Epidermal melanocyte (primary cell): ENCODE data around the gene AMFR.

Source experiments
- DNase-seq: peaks from one replicate; pipeline ENCODE4 v3.0.0; 2011; ENCODE audit warnings: low spot score; ENCODE audit not compliant: insufficient read length

The AMFR gene

GRCh38 chr16:56332464-56333079 is 92.8 kb downstream of the AMFR start:
- DNase-seq: peak; percentile 29

DNA sequence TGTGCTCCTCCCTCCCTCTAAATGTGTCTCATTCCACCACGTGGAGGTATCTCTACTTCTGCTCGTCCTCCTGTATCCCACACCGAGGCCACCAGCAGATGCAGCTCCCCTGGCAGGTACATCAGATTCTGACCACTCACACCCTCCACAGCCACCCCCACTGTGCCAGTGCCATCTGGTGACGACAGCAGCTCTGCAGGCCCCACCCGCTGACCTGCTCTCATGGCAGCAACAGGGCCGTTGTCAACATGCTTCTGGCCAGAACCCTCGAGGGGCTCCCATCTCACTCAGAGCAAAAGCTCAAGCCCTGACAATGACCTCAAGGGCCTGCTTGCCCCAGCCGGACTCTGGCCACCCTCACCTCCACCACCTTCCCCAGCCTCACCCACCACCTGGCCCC is 93.4 kb downstream of the AMFR start:
- DNase-seq: no peak

DNA sequence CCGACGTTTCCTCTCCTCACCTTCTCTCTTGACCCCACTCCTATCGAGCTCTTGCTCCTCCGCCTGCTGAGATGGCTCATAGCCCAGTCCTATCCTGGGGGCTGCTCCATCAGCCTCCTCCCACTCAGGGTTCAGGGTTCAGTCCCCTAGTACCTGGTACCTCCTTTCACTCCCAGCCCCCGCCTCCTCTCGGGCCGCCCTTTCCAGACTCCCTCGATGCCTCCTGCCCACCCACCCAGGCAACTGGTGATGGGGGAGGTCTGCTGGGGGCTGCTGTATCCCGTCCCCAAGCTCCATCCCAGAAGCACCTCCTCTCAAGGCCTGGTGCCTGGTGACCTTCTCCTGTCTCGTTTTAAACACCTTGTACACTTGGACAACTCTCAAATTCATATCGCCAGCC is 93.9 kb downstream of the AMFR start:
- no peak for DNase-seq

DNA sequence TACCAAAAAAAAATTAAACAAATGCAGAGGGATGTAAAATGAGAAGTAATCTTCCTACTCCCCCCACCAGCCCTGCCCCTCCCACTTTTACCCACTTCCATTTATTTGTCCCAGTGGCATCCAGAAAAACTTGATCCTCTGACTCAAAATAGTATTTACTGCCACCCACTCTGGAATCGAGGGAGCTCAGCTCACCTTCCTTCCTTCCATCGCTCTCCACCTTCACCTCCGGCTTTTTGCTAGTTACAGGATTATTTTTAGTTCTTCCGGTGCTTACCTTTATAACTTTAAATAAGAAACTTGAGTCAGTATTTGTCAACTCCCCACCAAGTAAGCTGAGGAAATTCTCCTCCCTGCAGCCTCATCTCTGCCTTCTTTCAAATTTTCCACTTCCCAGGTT is 94.9 kb downstream of the AMFR start:
- no peak for DNase-seq

DNA sequence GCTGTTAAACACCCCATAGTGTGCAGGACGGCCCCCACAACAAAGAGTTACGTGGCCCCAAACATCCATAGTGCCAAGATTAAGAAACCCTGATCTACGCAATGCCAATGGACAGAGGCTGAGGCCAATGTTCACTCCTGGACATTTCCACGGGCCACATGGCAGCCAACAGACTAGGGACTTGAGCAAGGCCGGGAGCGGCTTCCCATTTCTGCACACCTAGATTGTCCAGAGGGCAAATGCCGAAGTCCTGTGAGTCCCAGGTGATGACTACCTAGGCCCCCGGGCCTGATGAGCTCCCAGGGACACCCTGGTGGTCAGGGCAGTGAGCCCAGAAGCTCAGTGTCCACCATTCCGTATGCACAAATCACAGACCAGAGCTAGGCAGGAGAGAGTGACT is 95.5 kb downstream of the AMFR start:
- DNase-seq: no peak

- DNase-seq: no peak
Measured at GRCh38 chr16:56328276-56329022, 96.9 kb downstream of the AMFR start.

DNA sequence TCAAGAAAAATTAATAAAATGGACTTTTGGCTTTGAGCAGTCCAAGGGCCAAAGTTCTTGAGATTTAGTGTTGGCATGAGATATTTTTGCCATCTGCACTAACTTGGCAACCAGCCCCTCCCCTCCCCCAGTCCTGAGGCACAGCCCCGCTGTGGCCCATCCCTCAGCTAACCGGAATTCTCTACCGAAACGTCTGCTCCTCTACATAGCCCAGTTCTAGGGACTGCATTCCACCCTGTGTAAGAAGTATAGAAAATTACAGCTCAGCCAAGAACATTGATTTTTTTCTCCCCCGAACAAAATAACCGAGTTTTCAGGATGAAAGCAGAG is 97.5 kb downstream of the AMFR start:
- no peak for DNase-seq

GRCh38 chr16:56327071-56327928 is 98.0 kb downstream of the AMFR start:
- no peak for DNase-seq

DNA sequence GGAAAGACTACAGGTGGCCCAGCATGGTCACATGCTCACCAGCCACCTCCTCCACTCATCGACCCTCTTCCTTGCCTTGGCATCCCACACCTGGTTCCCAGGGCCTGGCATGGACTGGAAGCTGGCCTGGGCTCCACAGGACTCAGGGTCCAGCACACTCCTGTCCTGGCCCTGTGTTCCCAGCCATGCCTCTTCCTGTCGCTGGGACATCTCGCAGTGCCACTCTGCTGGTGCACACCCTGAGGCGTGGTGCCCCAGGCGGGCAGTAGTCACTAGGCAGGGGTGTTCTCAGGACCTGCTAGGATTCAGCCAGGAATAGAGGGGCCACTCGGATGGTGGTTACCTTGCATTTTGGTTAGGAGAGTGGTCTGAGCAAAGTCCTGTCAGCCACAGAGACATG is 99.4 kb downstream of the AMFR start:
- DNase-seq: no peak

DNA sequence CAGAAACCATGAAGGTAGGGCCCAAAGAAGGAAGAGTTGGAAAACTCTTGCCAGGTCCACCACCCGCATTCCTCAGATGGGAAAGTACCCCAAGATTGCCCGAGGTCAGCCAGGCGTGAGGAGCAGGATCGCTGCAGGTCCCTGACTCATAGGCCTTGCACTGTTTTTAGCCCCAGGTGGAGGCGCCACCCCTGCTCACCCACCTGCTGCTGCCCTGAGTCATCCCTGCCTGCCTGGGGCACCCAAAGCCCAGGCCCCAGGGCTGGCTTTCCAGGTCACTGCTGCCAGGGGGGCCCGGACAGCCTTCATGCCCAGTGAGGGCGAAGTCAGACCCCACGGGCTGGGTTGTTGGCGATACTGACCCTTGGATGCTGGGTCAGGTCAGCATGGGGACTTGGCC is 100.9 kb downstream of the AMFR start:
- DNase-seq: no peak

DNA sequence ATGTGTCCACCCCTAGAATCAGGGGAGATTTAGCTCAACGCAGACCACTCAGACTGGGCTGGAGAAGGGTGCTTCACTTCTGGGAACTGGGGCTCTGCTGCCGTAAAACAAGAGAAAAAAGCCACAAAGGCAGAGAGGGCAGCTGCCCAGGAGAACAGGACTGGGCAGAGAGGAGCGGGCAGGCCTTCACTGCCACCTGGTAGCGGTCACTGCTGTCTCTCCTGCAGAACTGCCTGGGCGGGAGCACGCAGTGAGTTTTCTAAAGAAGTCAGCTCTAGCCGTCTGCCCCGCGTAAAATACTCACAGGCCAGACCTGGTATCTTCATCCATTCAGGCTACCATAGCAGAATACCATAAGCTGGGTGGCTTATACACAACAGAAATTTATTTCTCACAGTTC is 103.8 kb downstream of the AMFR start:
- DNase-seq: no peak

DNA sequence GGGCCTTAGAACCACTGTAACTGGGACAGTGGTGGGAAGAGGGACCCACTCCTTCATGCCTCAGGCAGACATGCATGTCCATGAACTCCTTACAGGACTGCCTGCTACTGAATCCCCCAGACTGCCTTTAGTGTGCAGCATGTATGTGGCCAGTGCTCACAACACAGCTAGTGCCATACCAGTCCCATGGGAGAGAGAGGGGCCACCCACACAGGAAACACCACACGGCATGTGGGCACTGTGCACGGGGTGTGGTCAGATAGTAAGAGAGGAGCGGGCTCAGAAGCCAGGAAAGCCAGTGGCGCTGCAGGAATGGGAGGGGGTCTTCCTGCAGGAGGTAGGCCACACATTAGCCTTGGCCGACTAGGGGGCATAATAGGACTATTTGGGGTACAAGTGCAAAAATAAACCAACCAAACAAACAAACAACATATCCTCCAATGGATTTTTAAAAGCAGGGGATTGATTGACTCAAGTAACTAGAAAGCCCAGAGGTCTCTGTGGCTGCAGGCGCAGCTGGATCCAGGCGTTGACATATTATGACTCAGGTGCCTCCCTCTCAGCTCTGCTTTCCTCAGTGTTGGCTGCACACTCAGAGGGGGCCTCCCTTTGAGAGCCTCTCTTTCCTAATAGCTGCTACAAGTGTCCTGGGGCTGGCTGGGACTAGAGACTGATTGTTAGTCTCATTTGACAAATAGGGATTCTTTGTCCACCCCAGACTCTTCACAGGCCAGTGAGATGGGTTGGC is 104.4 kb downstream of the AMFR start:
- DNase-seq: no peak

DNA sequence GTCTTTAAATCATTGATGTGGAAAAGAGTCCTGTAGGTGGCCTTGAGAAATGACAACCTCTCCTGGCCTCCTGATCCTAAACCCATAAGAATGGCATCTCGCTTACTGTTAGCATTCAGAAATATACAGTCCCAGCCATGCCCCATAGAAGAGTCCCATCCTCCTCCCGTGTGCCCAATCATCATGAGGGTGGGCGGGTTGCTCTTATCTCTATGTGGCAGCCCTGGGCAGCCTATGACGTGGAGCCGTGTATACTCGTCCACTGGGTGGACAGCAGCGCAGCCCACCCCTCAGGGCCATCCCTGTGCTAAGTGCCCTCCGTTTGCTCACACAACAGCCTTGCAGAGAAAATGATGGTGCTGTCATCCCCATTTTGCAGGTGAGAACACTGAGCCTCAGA is 105.3 kb downstream of the AMFR start:
- no peak for DNase-seq

DNA sequence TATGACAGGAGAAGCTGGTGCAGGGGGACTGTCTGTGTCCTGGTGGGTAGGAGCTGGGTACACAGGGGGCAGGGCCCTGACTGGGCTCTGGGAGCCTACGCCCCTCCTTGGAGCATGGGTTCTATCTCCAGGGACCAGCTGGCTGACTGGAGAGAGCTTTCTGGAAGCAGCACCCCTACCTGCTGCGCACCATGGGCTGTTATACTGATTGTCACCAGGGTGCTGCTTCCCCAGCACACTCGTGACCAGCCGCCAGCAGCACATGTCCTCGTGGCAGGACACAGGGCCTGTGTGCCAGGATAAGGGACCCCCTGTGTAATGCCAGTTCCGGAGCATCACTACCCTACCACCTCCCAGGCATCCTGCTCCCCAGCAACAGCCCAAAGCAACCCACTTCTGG is 106.0 kb downstream of the AMFR start:
- DNase-seq: no peak

GRCh38 chr16:56318827-56319140 is 106.6 kb downstream of the AMFR start:
- no peak for DNase-seq

DNA sequence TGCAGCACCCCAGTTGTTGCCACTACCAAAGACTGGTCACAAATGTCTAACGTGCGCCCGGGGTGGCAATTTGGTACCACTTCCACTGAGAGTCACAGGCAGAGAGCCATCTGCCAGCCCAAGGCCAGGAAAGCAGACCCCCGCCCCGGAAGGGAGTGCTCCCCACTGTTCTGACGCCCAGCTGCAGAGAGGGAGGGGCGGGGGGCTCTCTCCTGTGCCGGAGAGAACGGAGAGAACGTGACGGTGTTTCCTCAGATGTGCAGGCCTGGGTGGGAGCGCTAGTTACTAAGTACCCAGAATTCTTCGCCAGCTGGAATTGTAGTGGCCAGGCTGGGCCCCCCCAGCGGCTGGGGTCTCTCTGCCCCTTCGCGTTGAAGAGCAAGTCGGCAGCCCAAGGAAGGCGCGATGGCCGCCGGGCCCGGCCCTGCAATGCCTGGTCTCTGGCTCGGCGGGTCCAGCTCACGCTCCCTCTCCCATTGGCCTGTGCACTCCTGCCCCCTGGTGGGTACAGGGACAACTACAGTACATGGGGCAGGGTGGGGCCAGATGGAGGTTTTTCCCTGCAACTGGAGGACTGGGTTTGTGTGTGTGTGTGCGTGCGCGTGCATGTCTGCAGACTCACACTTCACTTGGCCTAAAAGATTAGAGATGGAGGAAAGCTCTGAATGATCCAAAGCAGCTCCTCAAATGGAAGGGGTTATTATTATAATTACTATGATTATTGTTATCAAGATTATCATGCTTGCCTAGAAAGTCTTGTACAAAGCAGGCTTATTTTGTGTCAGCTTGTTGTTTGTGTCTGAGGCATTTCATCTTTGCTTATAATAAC is 107.1 kb downstream of the AMFR start:
- peak; percentile 92 for DNase-seq

GRCh38 chr16:56316545-56316944 is 108.8 kb downstream of the AMFR start:
- no peak for DNase-seq

DNA sequence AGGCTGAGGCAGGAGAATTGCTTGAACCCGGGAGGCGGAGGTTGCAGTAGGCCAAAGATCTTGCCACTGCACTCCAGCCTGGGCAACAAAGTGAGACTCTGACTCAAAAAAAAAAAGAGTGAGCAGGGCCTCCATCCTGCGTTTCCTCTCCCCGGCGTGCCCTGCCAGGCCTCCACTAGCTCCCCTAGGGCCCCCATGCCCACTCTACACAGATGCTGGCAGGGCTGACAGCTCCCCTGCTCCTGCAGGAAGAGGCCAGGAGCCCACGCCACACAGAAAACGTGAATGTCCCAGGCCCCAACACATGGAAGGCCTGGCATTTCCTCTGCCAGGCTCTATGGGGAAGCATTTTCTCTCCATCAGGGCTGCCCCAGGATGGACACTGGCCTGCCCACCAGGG is 109.4 kb downstream of the AMFR start:
- no peak for DNase-seq

DNA sequence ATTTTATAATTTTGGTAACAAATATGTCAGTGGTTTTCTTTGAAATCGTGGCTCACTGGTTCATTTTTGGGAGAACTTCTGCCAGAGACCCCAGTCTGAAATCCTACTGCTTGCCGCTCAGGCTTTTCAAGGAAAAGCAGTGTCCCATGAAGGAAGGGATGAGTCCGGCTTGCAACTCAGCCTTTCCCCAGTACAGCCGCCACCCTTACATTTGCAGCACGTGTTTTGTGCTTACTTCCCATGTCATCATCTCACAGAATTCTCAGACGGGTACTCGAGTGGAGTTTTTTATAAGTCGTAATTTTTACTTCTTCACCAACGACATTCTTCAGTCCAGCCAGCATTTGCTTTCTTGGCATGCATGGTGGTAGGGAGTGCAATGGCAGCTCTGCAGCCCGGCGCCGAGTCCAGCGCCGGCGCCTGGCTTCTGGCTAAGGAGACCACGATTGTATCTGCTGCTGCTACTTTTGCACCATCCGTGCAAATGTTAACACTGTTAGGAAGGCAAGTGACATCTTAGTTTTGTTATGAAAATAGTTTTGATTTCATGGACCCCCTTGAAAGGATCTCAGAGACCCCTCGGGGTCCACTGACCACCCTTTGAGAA is 111.0 kb downstream of the AMFR start:
- no peak for DNase-seq

DNA sequence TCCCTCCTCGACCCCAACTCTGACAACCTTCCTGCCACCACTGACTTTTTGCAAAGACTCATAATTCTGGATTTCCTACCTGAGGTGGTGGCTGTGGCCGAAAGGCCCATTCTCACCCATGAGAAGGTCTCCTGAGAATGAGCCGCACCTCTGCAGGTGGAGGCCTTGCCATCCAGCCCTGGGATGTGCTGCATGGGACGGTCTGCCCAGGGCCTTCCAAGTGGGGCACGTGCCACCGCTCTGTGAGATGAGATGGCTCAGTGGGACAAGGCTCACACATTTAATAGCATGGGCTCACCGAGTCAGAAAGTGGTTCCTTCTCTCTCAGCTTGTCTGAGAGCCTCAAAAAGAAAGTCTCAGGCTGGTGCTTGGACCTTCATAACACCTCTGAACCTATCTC is 112.8 kb downstream of the AMFR start:
- DNase-seq: no peak

GRCh38 chr16:56312028-56312300 is 113.4 kb downstream of the AMFR start:
- DNase-seq: no peak
